Mucosa of gallbladder (tissue), 1 donor: ENCODE data around the gene NNT. TPM values are rescaled to one million over a fixed set of nuclear protein-coding genes. Genes with fewer than 3 reads are reported as not detected.
A peak's percentile ranks its signal among the peaks of the same experiment; 100 is the strongest.
"Not testable (repeated sequence)": the region's sequence is repeated elsewhere in the genome, so short reads cannot be mapped to it uniquely, and the experiment has no call there.

Experiments
- DNase-seq: peaks from one replicate; pipeline ENCODE4 v3.0.0-alpha.2; 2020; ENCODE audit warnings: low spot score
- total RNA-seq: library from RNA; stranded (reverse); gene quantifications from one replicate; pipeline ENCODE4 v1.2.1, GENCODE V29; 2021
- donor health status: DM: no; HTN: no; CAD: no.

NNT gene
- total RNA-seq, 1 donor from 2014 or later, result 107 TPM

GRCh38 chr5:43627028-43627427 is 24.0 kb downstream of the NNT start:
- peak; percentile 34 for DNase-seq

GRCh38 chr5:43631182-43631910 is 28.4 kb downstream of the NNT start:
- DNase-seq, result peak; percentile 56

GRCh38 chr5:43634621-43635020 is 31.6 kb downstream of the NNT start:
- no peak for DNase-seq

- DNase-seq, result no peak
Observed at GRCh38 chr5:43635374-43635773, 32.4 kb downstream of the NNT start.

- DNase-seq, result no peak
Observed at GRCh38 chr5:43636076-43636475, 33.1 kb downstream of the NNT start.

GRCh38 chr5:43637416-43637815 is 34.4 kb downstream of the NNT start:
- DNase-seq, result no peak

- DNase-seq, result no peak
Observed at GRCh38 chr5:43638107-43638506, 35.1 kb downstream of the NNT start.

GRCh38 chr5:43638546-43638945 is 35.6 kb downstream of the NNT start:
- no peak for DNase-seq

GRCh38 chr5:43639566-43639965 is 36.6 kb downstream of the NNT start:
- DNase-seq, result no peak

GRCh38 chr5:43642428-43642827 is 39.4 kb downstream of the NNT start:
- DNase-seq, result no peak

- no peak for DNase-seq
Observed at GRCh38 chr5:43643327-43643726, 40.3 kb downstream of the NNT start.

GRCh38 chr5:43643750-43644149 is 40.8 kb downstream of the NNT start:
- no peak for DNase-seq

GRCh38 chr5:43646992-43647391 is 44.0 kb downstream of the NNT start:
- no peak for DNase-seq

GRCh38 chr5:43647789-43648188 is 44.8 kb downstream of the NNT start:
- no peak for DNase-seq

- DNase-seq, result no peak
Observed at GRCh38 chr5:43648499-43649124, 45.6 kb downstream of the NNT start.

GRCh38 chr5:43649256-43649655 is 46.3 kb downstream of the NNT start:
- no peak for DNase-seq

- no peak for DNase-seq
Observed at GRCh38 chr5:43652537-43653302, 49.7 kb downstream of the NNT start.

GRCh38 chr5:43658509-43658908 is 55.5 kb downstream of the NNT start:
- DNase-seq, result no peak

GRCh38 chr5:43659075-43659474 is 56.1 kb downstream of the NNT start:
- no peak for DNase-seq

GRCh38 chr5:43661102-43661501 is 58.1 kb downstream of the NNT start:
- peak; percentile 18 for DNase-seq

GRCh38 chr5:43663916-43664315 is 60.9 kb downstream of the NNT start:
- DNase-seq, result no peak

- DNase-seq, result no peak
Observed at GRCh38 chr5:43664501-43665040, 61.6 kb downstream of the NNT start.

GRCh38 chr5:43665749-43666148 is 62.8 kb downstream of the NNT start:
- not testable (repeated sequence) for DNase-seq
